ENCODE measurements around the gene TTC36. TPM values are rescaled to one million over a fixed set of nuclear protein-coding genes. Genes with fewer than 3 reads are reported as not detected.

Gene TTC36
- total and polyA plus RNA-seq, 2 of the 4 experiments (the other 2 are of a cell fraction) = not detected

GRCh38 chr11:118535261-118535660 is 8.0 kb downstream of the TTC36 start:
- WGBS, 2 experiments (ENCODE audit: extremely low coverage in 2 of 2, insufficient read length in 1 of 2) = no CpG with 5 or more reads among the region's 9 CpGs
- Histone ChIP-seq H3K14ac (replicated peaks; ENCODE audit: low read depth, low read length) (no peak overlapping the region), H3K23ac (ENCODE audit: low read depth, low read length) (no peak overlapping the region; the same call in 1 of the 2 replicates), H2BK20ac (ENCODE audit: low read depth, low read length) (no peak overlapping the region), H3K9me1 (ENCODE audit: insufficient read depth, low read length) (peaks cover 6% of the 10 kb centered on the region), H2BK120ac (ENCODE audit: low read depth, low read length) (no peak overlapping the region), H2AFZ (replicated peaks; ENCODE audit: low read length, poor library complexity) (no peak overlapping the region), H3K9ac (ENCODE audit: low read depth, low read length) (no peak overlapping the region), H4K5ac (ENCODE audit: low read depth, low read length) (no peak overlapping the region), H3K4me2 (ENCODE audit: low read depth, low read length) (no peak overlapping the region), H2AK9ac (replicated peaks; ENCODE audit: low read depth, low read length, poor library complexity) (peak overlapping the region; percentile 21), H2BK15ac (ENCODE audit: low read depth, low read length) (no peak overlapping the region), H2BK5ac (ENCODE audit: low read depth, low read length, poor library complexity, severe bottlenecking) (no peak overlapping the region), H2AK5ac (ENCODE audit: low read depth, low read length) (no peak overlapping the region), H3K27ac (ENCODE audit: insufficient read depth, low read length) (no peak overlapping the region), H3K36me3 (ENCODE audit: control insufficient read depth, insufficient read depth, low read length) (peaks cover 3% of the 10 kb centered on the region; the same call in 1 of the 2 replicates), H3K79me1 (ENCODE audit: low read depth in 1 of 2, low read length in 2 of 2) (peaks cover 0 to 10% of the 10 kb centered on the region in 2 experiments; a peak in 3 of 4 replicates), H4K91ac (ENCODE audit: insufficient read depth, low read depth, low read length) (peak overlapping the region; percentile 6; the same call in 1 of the 2 replicates), H3K4me1 (ENCODE audit: control insufficient read depth, insufficient read depth, low read length) (peaks cover 2% of the 10 kb centered on the region; the same call in 1 of the 2 replicates), H3K56ac (ENCODE audit: extremely low read depth, insufficient read depth, low read length) (no peak overlapping the region), H3K18ac (ENCODE audit: low read depth, low read length) (no peak overlapping the region), H4K20me1 (ENCODE audit: insufficient read depth, low read length) (no peaks in the 10 kb centered on the region), H3K9me3 (ENCODE audit: control insufficient read depth, insufficient read depth, low read length) (no peaks in the 10 kb centered on the region), H3K4me3 (ENCODE audit: insufficient read depth, low read depth, low read length) (no peak overlapping the region), H3K27me3 (ENCODE audit: control insufficient read depth, insufficient read depth, low read length) (no peaks in the 10 kb centered on the region), H3K4ac (ENCODE audit: low read depth, low read length) (no peak overlapping the region), H4K8ac (ENCODE audit: low read depth in 2 of 2, low read length in 2 of 2) (no peak overlapping the region)
- dilution Hi-C loops (cut with HindIII; ENCODE audit: low sequenced_read_pairs, unreplicated experiment) (no loop called here), in situ Hi-C loops (cut with MboI; ENCODE audit: low sequenced_read_pairs) (no loop called here), intact Hi-C loops (cut with micrococcal nuclease) (no loop called here)
- no peak for DNase-seq
- ChIA-PET CTCF (no interaction called here), POLR2A (ENCODE audit: unreplicated experiment) (no interaction called here)
- ATAC-seq (ENCODE audit: low read depth) = no peak
- TF ChIP-seq BHLHE40 (IDR thresholded peaks at IDR 0.05; ENCODE audit: low read depth, low read length) = no peak
- no peak for TF ChIP-seq RFX5 (IDR thresholded peaks at IDR 0.05; ENCODE audit: low read depth, low read length)
- TF ChIP-seq FOS (IDR thresholded peaks at IDR 0.05; ENCODE audit: low read depth, low read length) = no peak
- TF ChIP-seq CEBPB (IDR thresholded peaks at IDR 0.05; ENCODE audit: low read depth, low read length) = no peak
- TF ChIP-seq POLR2A (IDR thresholded peaks at IDR 0.05; ENCODE audit: low read depth, low read length) = no peak
- no peak for TF ChIP-seq CHD1 (IDR thresholded peaks at IDR 0.05; ENCODE audit: low read depth, low read length)
- no TSS peak for BruUV-seq (replicated peaks)

All from IMR-90 (cell line).